IPS-18a (cell line): ENCODE results near the gene SOCS4.
A peak's percentile ranks its signal among the peaks of the same experiment; 100 is the strongest.
"Not testable (repeated sequence)": the region's sequence is repeated elsewhere in the genome, so short reads cannot be mapped to it uniquely, and the experiment has no call there.

Experiments used
- H3K27ac ChIP-seq: one replicate; pipeline ENCODE4 v1.5.1; 2013; ENCODE audit warnings: low read length
- H3K27me3 ChIP-seq: one replicate; pipeline ENCODE4 v1.6.1; 2013; ENCODE audit warnings: mild to moderate bottlenecking, low read length; ENCODE audit not compliant: control insufficient read depth, insufficient read depth
- H3K36me3 ChIP-seq: one replicate; pipeline ENCODE4 v1.6.1; 2013; ENCODE audit warnings: low read depth, low read length; ENCODE audit not compliant: control insufficient read depth
- H3K4me1 ChIP-seq: one replicate; pipeline ENCODE4 v1.6.1; 2013; ENCODE audit warnings: low read depth, low read length; ENCODE audit not compliant: control insufficient read depth
- H3K4me3 ChIP-seq: one replicate; pipeline ENCODE4 v1.5.1; 2013; ENCODE audit warnings: low read length
- H3K9ac ChIP-seq: one replicate; pipeline ENCODE4 v1.6.1; 2013; ENCODE audit warnings: mild to moderate bottlenecking, low read length, moderate library complexity
- H3K9me3 ChIP-seq: one replicate; pipeline ENCODE4 v1.6.1; 2013; ENCODE audit warnings: low read depth, low read length; ENCODE audit not compliant: control insufficient read depth

The SOCS4 gene, protein sequence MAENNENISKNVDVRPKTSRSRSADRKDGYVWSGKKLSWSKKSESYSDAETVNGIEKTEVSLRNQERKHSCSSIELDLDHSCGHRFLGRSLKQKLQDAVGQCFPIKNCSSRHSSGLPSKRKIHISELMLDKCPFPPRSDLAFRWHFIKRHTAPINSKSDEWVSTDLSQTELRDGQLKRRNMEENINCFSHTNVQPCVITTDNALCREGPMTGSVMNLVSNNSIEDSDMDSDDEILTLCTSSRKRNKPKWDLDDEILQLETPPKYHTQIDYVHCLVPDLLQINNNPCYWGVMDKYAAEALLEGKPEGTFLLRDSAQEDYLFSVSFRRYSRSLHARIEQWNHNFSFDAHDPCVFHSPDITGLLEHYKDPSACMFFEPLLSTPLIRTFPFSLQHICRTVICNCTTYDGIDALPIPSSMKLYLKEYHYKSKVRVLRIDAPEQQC

DNA sequence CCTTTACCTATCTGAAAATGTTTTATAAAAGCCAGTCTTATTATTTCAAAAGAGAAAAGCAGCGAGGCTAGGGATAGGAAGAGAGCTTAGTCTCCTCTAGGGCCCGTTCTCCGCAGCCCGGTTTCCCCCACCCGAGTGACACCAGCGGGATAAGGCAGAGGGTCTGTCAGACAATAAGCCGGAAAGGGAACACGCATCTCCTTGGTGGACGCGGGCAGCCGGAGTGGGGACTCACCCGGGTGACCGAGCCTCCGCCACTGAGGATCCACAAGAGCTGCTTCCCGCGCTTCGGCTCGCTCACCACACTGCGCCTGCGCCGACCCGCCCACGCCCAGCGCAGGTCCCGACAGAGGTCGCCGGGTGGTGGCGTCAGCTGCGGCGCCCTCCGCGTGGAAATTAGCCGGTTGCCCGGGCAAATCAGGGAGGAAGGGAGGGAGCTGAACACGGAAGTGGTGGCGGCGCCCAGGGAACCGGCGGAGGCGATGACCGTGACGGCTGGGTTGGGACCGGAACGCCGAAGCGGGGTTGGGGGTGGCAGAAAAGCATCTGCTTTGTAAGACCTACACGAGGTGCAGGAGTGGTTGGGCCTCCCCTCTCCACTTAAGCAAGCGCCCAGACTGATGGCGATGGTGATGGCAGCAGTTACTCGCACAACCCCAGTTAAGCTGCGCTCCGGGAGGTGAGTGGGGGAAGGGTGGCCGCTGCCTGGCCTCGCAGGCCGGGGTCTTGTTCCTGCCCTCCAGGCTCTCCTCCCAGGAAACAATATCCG lies at the start of gene SOCS4, which contains the start of gene WDHD1:
TSS of gene SOCS4 (plus strand) at position 444 of the 769 bp plus-strand sequence. CDS start 15,806 bp downstream, outside the sequence.
TSS of gene WDHD1 (minus strand) at position 307 of the 769 bp plus-strand sequence. CDS start 312 bp downstream, outside the sequence.
- peak within 1 kb of the TSS; percentile 83 for H3K4me3 ChIP-seq
- H3K9me3 ChIP-seq = no peaks in the 10 kb centered on the region
- H3K4me1 ChIP-seq = peaks cover 28% of the 10 kb centered on the region
- H3K9ac ChIP-seq = peak within 1 kb of the TSS; percentile 98
- peaks cover 16% of the 10 kb centered on the region for H3K36me3 ChIP-seq
- no peaks in the 10 kb centered on the region for H3K27me3 ChIP-seq
- H3K27ac ChIP-seq = peak within 1 kb of the TSS; percentile 87

DNA sequence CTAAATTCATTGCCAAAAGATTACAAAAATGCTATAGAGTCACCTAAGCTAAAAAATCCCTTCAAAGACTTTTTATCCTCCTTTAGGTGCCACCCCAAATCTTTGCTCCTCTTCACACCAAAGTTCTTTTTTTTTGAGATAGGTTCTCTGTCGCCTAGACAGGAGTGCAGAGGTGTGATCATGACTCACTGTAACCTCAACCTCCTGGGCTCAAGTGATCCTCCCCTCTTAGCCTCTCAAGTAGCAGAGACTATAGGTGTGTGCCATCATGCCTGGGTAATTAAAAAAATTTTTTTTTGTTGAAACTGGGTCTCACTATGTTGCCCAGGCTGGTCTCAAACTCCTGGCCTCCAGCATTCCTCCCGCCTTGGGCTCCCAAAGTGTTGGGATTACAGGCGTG lies 48.0 kb upstream of the SOCS4 start:
- H3K4me1 ChIP-seq = no peaks in the 10 kb centered on the region
- H3K9me3 ChIP-seq = no peaks in the 10 kb centered on the region
- no peak overlapping the region for H3K27ac ChIP-seq
- no peak overlapping the region for H3K4me3 ChIP-seq
- peaks cover 70% of the 10 kb centered on the region for H3K36me3 ChIP-seq
- no peaks in the 10 kb centered on the region for H3K27me3 ChIP-seq
- no peak overlapping the region for H3K9ac ChIP-seq

GRCh38 chr14:54981698-54982097 lies 45.3 kb upstream of the SOCS4 start:
- H3K9me3 ChIP-seq = no peaks in the 10 kb centered on the region
- H3K4me3 ChIP-seq = no peak overlapping the region
- no peaks in the 10 kb centered on the region for H3K4me1 ChIP-seq
- H3K9ac ChIP-seq = no peak overlapping the region
- H3K36me3 ChIP-seq = peaks cover 74% of the 10 kb centered on the region
- no peak overlapping the region for H3K27ac ChIP-seq
- H3K27me3 ChIP-seq = no peaks in the 10 kb centered on the region

DNA sequence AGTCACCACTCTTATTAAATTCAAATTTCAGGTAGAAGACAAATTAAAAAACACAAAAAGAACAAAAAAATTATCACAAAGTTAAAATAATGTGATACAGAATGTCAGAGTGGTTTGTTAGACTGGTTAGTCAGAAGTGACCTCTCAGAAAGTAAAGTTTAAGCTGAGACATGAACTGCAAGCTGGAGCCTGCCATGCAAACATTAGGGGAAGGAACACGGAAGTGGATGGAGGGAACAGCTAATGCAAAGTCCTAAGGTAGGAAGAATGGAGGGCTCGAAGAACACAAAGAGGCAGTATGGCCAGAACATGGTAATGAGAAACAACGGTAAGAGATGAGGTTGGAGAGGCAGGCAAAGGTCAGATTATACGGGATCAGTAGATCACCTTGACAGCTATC lies 41.9 kb upstream of the SOCS4 start:
- Histone ChIP-seq H3K27ac (no peak overlapping the region), H3K27me3 (no peaks in the 10 kb centered on the region), H3K9ac (no peak overlapping the region), H3K36me3 (peaks cover 66% of the 10 kb centered on the region), H3K9me3 (no peaks in the 10 kb centered on the region), H3K4me1 (no peaks in the 10 kb centered on the region), H3K4me3 (no peak overlapping the region)

GRCh38 chr14:55000381-55000780 lies 26.7 kb upstream of the SOCS4 start:
- H3K9me3 ChIP-seq = no peaks in the 10 kb centered on the region
- H3K27ac ChIP-seq = no peak overlapping the region
- no peaks in the 10 kb centered on the region for H3K4me1 ChIP-seq
- H3K36me3 ChIP-seq = peaks cover 61% of the 10 kb centered on the region
- no peak overlapping the region for H3K9ac ChIP-seq
- H3K4me3 ChIP-seq = no peak overlapping the region
- no peaks in the 10 kb centered on the region for H3K27me3 ChIP-seq

DNA sequence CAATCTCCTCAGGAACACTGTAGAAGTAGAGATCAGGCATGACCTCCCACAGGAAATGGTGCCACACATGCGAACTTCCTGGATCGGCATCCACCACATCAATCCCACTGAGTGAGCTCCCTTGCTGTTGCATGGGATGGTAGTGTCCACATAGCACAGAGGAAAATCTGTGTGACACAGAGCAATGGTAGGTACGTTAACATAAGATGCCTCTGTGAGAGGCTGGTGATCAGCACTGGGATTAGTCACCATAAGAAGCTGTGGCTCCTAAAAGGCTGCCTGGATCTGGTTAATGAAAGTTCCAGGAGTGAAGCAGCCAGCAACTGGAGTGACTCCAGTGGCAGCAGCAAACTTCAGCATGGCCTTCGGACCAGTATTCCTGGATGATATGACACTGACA lies 22.0 kb upstream of the SOCS4 start:
- Histone ChIP-seq H3K4me3 (no peak overlapping the region), H3K36me3 (peaks cover 73% of the 10 kb centered on the region), H3K4me1 (no peaks in the 10 kb centered on the region), H3K27ac (no peak overlapping the region), H3K9me3 (no peaks in the 10 kb centered on the region), H3K27me3 (no peaks in the 10 kb centered on the region), H3K9ac (no peak overlapping the region)

DNA sequence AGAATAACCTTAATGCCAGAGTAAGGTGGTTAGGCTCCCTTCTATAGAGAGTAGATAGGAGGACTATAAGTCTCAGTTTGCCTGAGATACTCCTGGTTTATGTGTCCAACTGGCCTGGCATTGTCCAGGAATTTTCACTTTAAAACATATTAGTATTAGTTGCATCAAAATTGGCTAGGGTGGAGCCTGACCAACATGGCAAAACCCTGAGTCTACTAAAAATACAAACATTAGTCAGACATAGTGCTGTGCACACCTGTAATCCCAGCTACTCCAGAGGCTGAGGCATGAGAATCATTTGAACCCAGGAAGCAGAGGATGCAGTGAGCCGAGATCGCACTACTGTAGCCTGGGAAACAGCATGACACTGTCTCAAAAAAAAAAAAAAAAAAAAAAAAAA lies 12.0 kb upstream of the SOCS4 start:
- H3K4me1 ChIP-seq = no peaks in the 10 kb centered on the region
- no peak overlapping the region for H3K4me3 ChIP-seq
- H3K36me3 ChIP-seq = peaks cover 58% of the 10 kb centered on the region
- no peak overlapping the region for H3K27ac ChIP-seq
- H3K9me3 ChIP-seq = no peaks in the 10 kb centered on the region
- H3K9ac ChIP-seq = no peak overlapping the region
- H3K27me3 ChIP-seq = no peaks in the 10 kb centered on the region

- Histone ChIP-seq H3K36me3 (peaks cover 54% of the 10 kb centered on the region), H3K9ac (no peak overlapping the region), H3K4me1 (peaks cover 7% of the 10 kb centered on the region), H3K4me3 (no peak overlapping the region), H3K27ac (no peak overlapping the region), H3K9me3 (no peaks in the 10 kb centered on the region), H3K27me3 (no peaks in the 10 kb centered on the region)
Measured at GRCh38 chr14:55019968-55020554, 7.0 kb upstream of the SOCS4 start.

DNA sequence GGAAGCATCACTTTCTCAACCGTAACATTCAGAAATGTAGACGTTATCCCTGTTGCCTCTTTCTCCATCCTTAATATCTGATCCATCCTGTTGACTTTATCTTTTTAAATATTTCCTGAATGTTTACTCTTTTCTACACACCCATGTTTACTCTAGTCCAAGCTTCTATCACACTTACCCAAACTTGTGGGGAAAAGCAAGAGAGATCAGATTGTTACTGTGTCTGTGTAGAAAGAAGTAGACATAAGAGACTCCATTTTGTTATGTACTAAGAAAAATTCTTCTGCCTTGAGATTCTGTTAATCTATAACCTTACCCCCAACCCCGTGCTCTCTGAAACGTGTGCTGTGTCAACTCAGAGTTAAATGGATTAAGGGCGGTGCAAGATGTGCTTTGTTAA lies 2.7 kb upstream of the SOCS4 start:
- H3K36me3 ChIP-seq = peaks cover 32% of the 10 kb centered on the region
- H3K4me3 ChIP-seq = peak overlapping the region; percentile 44
- H3K27me3 ChIP-seq, H3K9me3 ChIP-seq: not testable (repeated sequence)
- H3K4me1 ChIP-seq = peaks cover 27% of the 10 kb centered on the region
- H3K9ac ChIP-seq = peak overlapping the region; percentile 22
- peak overlapping the region; percentile 48 for H3K27ac ChIP-seq

- Histone ChIP-seq H3K36me3 (peaks cover 25% of the 10 kb centered on the region), H3K9me3 (no peaks in the 10 kb centered on the region), H3K4me1 (peaks cover 28% of the 10 kb centered on the region), H3K27ac (peak overlapping the region; percentile 87), H3K4me3 (peak overlapping the region; percentile 83), H3K27me3 (no peaks in the 10 kb centered on the region), H3K9ac (peak overlapping the region; percentile 98)
Measured at GRCh38 chr14:55025948-55026347, 1.1 kb upstream of the SOCS4 start.

GRCh38 chr14:55026441-55026792 lies 619 bp upstream of the SOCS4 start:
- Histone ChIP-seq H3K4me1 (peaks cover 28% of the 10 kb centered on the region), H3K36me3 (peaks cover 21% of the 10 kb centered on the region), H3K9me3 (no peaks in the 10 kb centered on the region), H3K27ac (peak overlapping the region; percentile 87), H3K9ac (peak overlapping the region; percentile 98), H3K27me3 (no peaks in the 10 kb centered on the region), H3K4me3 (peak overlapping the region; percentile 83)
